Measurements from ENCODE around the gene COPB1.

COPB1 gene

DNA sequence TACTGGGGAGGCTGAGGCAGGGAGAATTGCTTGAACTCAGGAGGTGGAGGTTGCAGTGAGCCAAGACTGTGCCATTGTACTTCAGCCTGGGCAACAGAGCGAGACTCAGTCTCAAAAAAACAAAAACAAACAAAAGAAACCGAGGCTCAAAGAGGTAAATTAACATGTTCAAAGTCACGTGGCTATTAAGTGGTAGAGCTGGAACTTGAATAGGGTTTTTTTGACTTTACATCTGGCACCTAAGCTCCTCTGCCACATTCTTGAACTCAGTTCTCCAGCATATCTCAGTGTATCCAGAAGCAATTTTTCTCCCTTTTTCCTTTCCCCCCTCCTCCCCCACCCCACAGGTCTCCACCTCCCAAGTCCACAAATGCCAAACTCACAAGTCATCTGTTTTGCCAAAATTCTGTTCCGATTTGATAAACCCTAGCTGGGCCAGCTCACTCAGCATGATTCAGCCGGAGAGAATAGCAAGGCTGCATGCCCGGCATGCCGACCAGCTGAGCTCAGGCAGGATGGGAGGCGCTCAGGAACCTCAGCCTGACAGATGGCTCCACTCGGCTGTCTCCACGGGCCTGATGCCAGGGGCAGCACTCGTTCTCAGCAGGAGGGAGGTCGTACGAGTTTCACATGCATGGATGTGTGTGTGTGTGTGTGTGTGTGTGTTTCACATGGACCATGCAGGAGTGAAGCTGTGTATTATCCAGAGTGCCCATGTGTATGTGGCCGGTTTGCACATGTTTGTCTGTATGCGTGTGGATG is 77.4 kb downstream of the COPB1 start:
- no peak overlapping the region for H3K27ac ChIP-seq (ENCODE audit: low read length)
- H3K4me3 ChIP-seq (ENCODE audit: low read length): peak overlapping the region; percentile 36
- peak overlapping the region; percentile 26; the same call in 1 of the 2 replicates for H3K9ac ChIP-seq (ENCODE audit: low read depth, low read length)
- H3K27me3 ChIP-seq (ENCODE audit: insufficient read depth, low read length): no peaks in the 10 kb centered on the region
- H3K9me3 ChIP-seq (ENCODE audit: insufficient read depth, low read depth, low read length): no peaks in the 10 kb centered on the region
- H3K4me1 ChIP-seq (ENCODE audit: insufficient read depth, low read length): peaks cover 20% of the 10 kb centered on the region
- no peaks in the 10 kb centered on the region for H3K36me3 ChIP-seq (ENCODE audit: insufficient read depth, low read depth, low read length)

DNA sequence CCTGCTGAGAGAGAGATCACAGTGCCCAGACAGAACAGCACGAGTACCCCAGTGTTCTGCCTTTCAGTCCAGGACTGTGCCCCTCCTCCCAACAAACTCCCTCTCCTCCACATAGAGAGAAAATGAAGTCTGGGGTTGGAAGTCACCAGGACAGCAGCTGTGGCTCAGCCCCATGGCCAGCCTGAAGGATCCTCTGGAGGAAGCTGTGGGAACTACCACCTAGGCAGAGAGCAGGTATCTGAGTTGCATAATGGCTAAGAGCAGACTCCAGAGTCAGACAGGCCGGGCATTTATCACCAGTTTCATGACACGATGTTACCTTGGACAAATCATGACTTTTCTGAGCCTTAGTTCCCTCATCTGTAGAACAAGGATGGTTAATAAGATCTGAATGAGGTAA is 79.4 kb downstream of the COPB1 start:
- Histone ChIP-seq H3K4me3 (ENCODE audit: low read length) (no peak overlapping the region), H3K27me3 (ENCODE audit: insufficient read depth, low read length) (no peaks in the 10 kb centered on the region), H3K9me3 (ENCODE audit: insufficient read depth, low read depth, low read length) (no peaks in the 10 kb centered on the region), H3K9ac (ENCODE audit: low read depth, low read length) (no peak overlapping the region), H3K4me1 (ENCODE audit: insufficient read depth, low read length) (peaks cover 17% of the 10 kb centered on the region), H3K27ac (ENCODE audit: low read length) (no peak overlapping the region), H3K36me3 (ENCODE audit: insufficient read depth, low read depth, low read length) (no peaks in the 10 kb centered on the region)

DNA sequence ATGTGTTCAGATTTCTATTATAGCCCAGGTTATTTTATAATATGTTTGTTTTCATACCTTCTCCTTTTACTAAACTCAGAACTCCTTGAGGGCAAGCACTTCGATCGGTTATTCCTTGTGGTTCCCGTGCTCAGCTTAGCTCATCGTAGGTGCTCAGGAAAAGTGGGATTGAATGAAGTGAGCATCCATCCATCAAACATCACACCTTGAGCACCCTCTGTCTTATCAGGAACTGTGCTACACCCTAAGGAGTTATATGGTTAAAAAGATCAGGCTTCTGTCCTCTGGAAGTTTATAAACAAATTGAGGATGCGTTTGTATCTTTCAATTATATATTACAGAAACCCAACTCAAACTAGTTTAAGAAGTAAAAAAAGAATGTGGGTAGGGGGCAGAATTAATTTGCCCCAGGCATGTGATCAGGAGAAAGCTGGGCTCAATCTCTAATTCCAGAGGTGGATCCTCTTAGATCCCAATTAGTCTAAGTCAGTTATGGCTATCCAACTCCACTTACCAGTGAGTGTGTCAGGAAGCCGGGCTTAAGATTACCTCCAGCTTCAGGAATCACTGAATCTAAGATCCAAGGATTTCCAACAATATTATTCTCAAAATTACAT is 80.7 kb downstream of the COPB1 start:
- Histone ChIP-seq H3K27me3 (ENCODE audit: insufficient read depth, low read length) (no peaks in the 10 kb centered on the region), H3K27ac (ENCODE audit: low read length) (no peak overlapping the region), H3K9me3 (ENCODE audit: insufficient read depth, low read depth, low read length) (no peaks in the 10 kb centered on the region), H3K36me3 (ENCODE audit: insufficient read depth, low read depth, low read length) (no peaks in the 10 kb centered on the region), H3K9ac (ENCODE audit: low read depth, low read length) (no peak overlapping the region), H3K4me3 (ENCODE audit: low read length) (no peak overlapping the region), H3K4me1 (ENCODE audit: insufficient read depth, low read length) (peaks cover 17% of the 10 kb centered on the region)

DNA sequence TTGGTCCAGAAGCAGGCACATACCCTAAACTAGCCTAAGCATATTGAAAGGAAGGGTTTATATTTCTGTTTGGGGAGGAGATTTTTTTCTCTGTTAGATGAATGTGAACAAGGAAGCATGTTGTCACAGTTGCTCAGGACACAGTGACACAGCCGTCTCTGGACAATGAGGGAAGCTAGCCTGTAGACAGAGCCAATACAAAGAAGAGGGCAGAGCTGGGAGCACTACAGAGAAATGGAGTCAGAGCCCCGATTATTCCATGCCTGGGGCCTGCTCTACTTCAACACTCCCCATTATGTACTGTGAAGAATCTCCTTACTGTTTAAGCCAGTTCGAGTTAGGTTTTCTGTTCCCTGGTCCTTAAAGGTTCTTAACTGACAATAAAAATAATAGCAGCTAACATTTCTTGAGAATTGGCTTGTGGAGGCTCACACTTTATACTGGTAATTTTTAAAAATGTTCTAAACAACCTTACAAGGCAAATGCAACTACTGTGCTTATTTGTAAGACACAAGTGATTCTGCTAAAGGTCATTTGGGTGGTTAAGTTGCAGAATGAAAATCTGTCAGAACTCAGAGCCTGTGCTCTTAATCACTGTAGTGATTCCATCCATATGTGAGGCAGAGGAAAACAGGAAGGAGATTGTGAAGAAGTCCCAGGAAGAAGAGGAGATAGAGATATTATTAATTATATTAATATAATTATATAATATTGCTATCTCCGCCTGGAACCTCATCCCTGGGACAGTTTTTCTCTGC is 81.8 kb downstream of the COPB1 start:
- Histone ChIP-seq H3K9ac (ENCODE audit: low read depth, low read length) (no peak overlapping the region), H3K27ac (ENCODE audit: low read length) (no peak overlapping the region)

DNA sequence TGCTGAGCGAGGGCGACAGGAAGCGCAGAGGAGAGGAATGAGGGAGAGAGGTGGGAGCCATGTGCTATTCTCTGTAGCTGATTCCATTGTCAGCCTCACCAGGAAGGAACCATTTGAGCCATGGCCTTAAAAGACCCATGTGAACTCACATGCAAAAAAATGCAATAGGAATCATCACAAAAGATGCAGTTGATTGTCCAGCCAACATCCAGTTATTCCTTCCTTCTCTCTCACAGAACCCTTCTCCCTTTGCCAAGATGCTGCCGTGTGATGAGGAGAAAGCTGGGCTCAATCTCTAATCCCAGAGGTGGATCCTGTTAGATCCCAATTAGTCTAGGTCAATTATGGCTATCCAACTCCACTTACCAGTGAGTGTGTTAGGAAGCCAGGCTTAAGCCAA is 82.4 kb downstream of the COPB1 start:
- Histone ChIP-seq H3K36me3 (ENCODE audit: insufficient read depth, low read depth, low read length) (no peaks in the 10 kb centered on the region), H3K27me3 (ENCODE audit: insufficient read depth, low read length) (no peaks in the 10 kb centered on the region), H3K9me3 (ENCODE audit: insufficient read depth, low read depth, low read length) (no peaks in the 10 kb centered on the region), H3K9ac (ENCODE audit: low read depth, low read length) (no peak overlapping the region), H3K4me3 (ENCODE audit: low read length) (no peak overlapping the region), H3K27ac (ENCODE audit: low read length) (no peak overlapping the region), H3K4me1 (ENCODE audit: insufficient read depth, low read length) (peaks cover 11% of the 10 kb centered on the region)

More for the DNA sequence above, 81.8 kb downstream of the COPB1 start:
- Histone ChIP-seq H3K4me3 (ENCODE audit: low read length) (no peak overlapping the region), H3K27me3 (ENCODE audit: insufficient read depth, low read length) (no peaks in the 10 kb centered on the region), H3K36me3 (ENCODE audit: insufficient read depth, low read depth, low read length) (no peaks in the 10 kb centered on the region), H3K4me1 (ENCODE audit: insufficient read depth, low read length) (peaks cover 12% of the 10 kb centered on the region), H3K9me3 (ENCODE audit: insufficient read depth, low read depth, low read length) (no peaks in the 10 kb centered on the region)

DNA sequence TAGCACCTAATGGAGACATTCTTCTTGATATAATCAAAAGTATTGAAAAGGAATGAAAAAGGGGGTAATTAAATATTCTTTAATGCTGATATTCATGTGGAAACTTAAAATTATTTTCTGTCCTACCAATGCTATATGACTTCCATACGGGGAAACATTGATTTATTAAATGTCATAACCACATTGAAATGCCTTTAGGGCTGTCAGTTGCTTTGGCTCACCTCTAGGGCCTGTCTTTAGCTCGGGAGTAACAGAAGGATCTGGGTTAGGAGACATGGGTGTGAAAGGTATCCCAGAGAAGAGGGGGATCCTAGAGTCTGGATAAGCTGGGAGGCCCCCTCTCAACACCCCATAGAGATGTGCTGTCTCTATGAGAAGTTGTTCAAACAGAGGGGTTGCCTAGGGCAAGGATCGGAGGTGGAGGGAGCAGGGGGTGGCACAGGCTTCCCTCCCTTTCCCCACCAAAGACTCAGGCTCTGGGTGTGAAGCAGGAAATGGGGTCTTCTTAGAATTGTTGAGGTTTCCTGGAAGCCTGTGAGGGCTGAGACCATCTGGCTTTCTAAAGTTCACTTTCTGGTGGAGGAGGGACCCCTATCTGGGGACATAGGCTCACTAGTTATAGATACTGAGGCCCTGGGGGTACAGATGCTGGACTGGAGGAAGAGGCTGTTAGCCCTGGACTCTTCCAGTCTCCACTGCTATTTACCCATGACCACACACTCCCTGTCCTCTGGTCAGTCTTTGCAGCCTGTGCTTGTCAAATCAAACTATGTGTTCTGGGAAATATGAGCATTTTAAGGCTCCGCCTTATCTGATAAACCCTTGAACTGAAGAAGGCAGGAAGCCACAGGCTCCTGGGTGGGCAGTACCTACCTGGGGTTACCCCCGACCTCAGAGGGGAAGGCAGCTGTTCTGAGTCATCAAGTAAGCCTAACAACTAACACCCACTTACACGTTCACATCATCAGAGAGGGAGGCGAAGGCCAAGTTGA is 84.8 kb downstream of the COPB1 start:
- Histone ChIP-seq H3K4me3 (ENCODE audit: low read length) (no peak overlapping the region), H3K4me1 (ENCODE audit: insufficient read depth, low read length) (peaks cover 10% of the 10 kb centered on the region), H3K9me3 (ENCODE audit: insufficient read depth, low read depth, low read length) (no peaks in the 10 kb centered on the region), H3K27me3 (ENCODE audit: insufficient read depth, low read length) (no peaks in the 10 kb centered on the region), H3K36me3 (ENCODE audit: insufficient read depth, low read depth, low read length) (no peaks in the 10 kb centered on the region), H3K27ac (ENCODE audit: low read length) (no peak overlapping the region), H3K9ac (ENCODE audit: low read depth, low read length) (no peak overlapping the region)

DNA sequence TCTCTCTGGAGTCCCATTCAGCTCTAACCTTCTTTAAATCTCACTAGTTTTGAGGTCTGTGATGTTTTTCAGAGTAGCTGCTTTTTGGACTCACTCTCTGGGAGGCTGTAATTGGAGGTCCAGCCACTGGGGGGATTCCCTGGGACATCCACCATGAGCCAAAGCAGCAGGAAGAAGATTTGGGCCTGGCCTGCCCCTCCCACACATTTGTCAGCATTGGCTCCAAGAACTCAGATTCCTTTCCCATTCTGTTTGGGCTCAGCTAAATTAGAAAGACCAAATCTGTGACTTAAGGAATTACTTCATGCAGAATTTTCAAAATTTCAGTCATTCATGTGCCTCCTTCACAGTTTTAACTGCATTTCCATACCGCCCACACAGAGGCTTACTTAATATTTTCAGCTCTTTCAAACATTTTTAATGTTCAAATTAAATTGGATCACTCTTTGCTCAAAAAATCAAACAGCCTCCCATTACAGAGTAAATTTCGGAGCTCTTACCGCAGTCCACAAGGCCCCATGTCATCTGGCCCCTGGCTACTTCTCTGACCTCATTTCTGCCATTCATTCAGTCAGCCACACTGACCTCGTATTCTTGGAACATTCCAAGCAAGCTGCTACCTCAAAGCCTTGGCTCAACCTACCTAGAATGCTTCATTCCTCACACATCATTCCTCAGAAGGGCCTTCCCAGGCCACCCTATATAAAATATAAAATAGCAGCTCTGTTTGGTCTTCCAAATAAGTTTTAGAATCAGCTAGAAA is 86.1 kb downstream of the COPB1 start:
- Histone ChIP-seq H3K27ac (ENCODE audit: low read length) (no peak overlapping the region), H3K4me1 (ENCODE audit: insufficient read depth, low read length) (peaks cover 13% of the 10 kb centered on the region), H3K27me3 (ENCODE audit: insufficient read depth, low read length) (no peaks in the 10 kb centered on the region), H3K4me3 (ENCODE audit: low read length) (no peak overlapping the region), H3K9me3 (ENCODE audit: insufficient read depth, low read depth, low read length) (no peaks in the 10 kb centered on the region), H3K36me3 (ENCODE audit: insufficient read depth, low read depth, low read length) (no peaks in the 10 kb centered on the region), H3K9ac (ENCODE audit: low read depth, low read length) (no peak overlapping the region)

DNA sequence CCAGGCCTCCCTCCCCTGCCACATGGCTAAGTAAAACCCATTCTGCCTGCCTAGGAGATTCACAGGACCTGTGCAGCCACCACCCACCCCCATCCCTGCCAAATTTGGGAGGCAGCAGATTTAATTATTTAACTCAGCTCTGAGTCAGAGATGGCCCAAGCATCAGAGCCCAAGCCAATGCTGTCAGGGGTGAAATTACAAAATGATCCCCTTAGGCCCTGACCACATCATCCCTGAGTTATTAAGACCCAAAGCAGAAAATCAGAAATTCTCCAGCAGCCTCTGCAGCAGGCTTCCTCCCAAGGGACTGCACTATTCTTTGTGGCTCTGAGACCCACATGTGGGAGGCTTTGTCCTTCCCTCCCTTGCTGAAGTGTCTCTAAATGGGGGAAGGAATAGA is 87.8 kb downstream of the COPB1 start:
- no peaks in the 10 kb centered on the region for H3K36me3 ChIP-seq (ENCODE audit: insufficient read depth, low read depth, low read length)
- no peaks in the 10 kb centered on the region for H3K27me3 ChIP-seq (ENCODE audit: insufficient read depth, low read length)
- no peak overlapping the region for H3K9ac ChIP-seq (ENCODE audit: low read depth, low read length)
- H3K4me3 ChIP-seq (ENCODE audit: low read length): no peak overlapping the region
- no peaks in the 10 kb centered on the region for H3K9me3 ChIP-seq (ENCODE audit: insufficient read depth, low read depth, low read length)
- no peak overlapping the region for H3K27ac ChIP-seq (ENCODE audit: low read length)
- H3K4me1 ChIP-seq (ENCODE audit: insufficient read depth, low read length): peaks cover 22% of the 10 kb centered on the region

DNA sequence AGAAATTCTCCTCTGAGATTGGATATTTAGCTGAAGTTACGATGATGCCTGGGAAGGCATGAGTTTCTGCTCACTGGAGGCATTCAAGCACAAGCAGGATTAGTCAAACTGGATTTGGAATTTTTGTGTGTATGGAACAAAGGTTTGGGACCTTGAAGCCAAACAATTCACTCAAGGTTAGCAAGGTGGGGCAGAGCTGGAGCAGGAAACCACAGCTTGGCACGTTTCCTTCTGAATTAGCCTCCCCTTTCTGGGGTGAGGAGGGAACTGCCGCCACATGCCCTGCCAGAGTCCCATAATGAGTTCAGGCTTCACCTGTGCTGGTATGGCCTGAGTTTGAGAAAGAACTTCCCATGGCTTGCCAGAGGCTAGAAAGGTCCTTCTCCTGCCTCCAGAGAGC is 89.7 kb downstream of the COPB1 start:
- peaks cover 22% of the 10 kb centered on the region for H3K4me1 ChIP-seq (ENCODE audit: insufficient read depth, low read length)
- no peaks in the 10 kb centered on the region for H3K36me3 ChIP-seq (ENCODE audit: insufficient read depth, low read depth, low read length)

DNA sequence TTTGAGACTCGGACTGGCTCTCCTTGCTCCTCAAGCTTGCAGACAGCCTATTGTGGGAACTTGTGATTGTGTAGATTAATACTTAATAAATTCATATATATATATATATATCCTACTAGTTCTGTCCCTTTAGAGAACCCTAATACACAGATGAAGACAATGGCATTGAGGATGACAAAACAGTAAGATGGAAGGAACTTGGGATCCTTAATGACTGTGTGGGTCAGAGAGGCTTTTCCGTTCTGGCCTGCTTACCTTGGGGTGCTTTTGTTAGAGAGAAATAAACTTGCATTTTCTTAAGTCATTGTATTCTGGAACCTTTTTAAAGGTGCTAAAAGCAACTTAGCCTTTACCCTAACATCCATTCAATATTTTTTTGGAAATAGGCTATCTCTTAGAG is 91.0 kb downstream of the COPB1 start:
- no peaks in the 10 kb centered on the region for H3K27me3 ChIP-seq (ENCODE audit: insufficient read depth, low read length)
- no peaks in the 10 kb centered on the region for H3K36me3 ChIP-seq (ENCODE audit: insufficient read depth, low read depth, low read length)
- no peak overlapping the region for H3K27ac ChIP-seq (ENCODE audit: low read length)
- no peak overlapping the region for H3K9ac ChIP-seq (ENCODE audit: low read depth, low read length)
- H3K9me3 ChIP-seq (ENCODE audit: insufficient read depth, low read depth, low read length): no peaks in the 10 kb centered on the region
- no peak overlapping the region for H3K4me3 ChIP-seq (ENCODE audit: low read length)
- peaks cover 21% of the 10 kb centered on the region for H3K4me1 ChIP-seq (ENCODE audit: insufficient read depth, low read length)

More for the DNA sequence above, 89.7 kb downstream of the COPB1 start:
- no peaks in the 10 kb centered on the region for H3K27me3 ChIP-seq (ENCODE audit: insufficient read depth, low read length)
- H3K27ac ChIP-seq (ENCODE audit: low read length): no peak overlapping the region
- H3K9me3 ChIP-seq (ENCODE audit: insufficient read depth, low read depth, low read length): no peaks in the 10 kb centered on the region
- H3K4me3 ChIP-seq (ENCODE audit: low read length): no peak overlapping the region
- no peak overlapping the region for H3K9ac ChIP-seq (ENCODE audit: low read depth, low read length)

All from iPS-20b (cell line).